Neural progenitor cell (in vitro differentiated cells): ENCODE data around the gene EPB41L4B.

Experiments
- CTCF ChIP-seq: fragments of 200-600 bp; sonication (generic); IDR thresholded peaks from 2 replicates; pipeline ENCODE4 v1.5.1; 2017; ENCODE audit warnings: antibody characterized with exemption, mild to moderate bottlenecking
- EZH2 ChIP-seq: fragments of 200-600 bp; sonication (generic); IDR thresholded peaks from 2 replicates; pipeline ENCODE4 v1.6.1; 2017; ENCODE audit warnings: antibody characterized with exemption, mild to moderate bottlenecking, moderate library complexity
- EZH2phosphoT487 ChIP-seq: fragments of 200-600 bp; sonication (generic); IDR thresholded peaks from 2 replicates; pipeline ENCODE4 v1.6.1; 2017; ENCODE audit warnings: antibody characterized with exemption

GRCh38 chr9:109267555-109267954, 53.3 kb downstream of the EPB41L4B start:
- TF ChIP-seq CTCF (no peak), EZH2phosphoT487 (no peak), EZH2 (no peak)
